IMR-90 (cell line): Measurements from ENCODE around the gene GRID1. TPM values are rescaled to one million over a fixed set of nuclear protein-coding genes. Genes with fewer than 3 reads are reported as not detected.

ENCODE experiments used
- ATAC-seq: fragments of 200-7000 bp; cut with Tn5 transposase; 2 replicates; pipeline ENCODE4 v1.9.1; 2020; ENCODE audit warnings: low read depth, mild to moderate bottlenecking, moderate library complexity
- BruUV-seq: library from RNA; stranded (reverse); fragments of 400-500 nt; replicated peaks from 2 replicates; lab custom pipeline; 2021; lab: Mats Ljungman, UMichigan
- CTCF ChIA-PET: fragments of 300-600 bp; formaldehyde crosslinking; extraction: SDS; loops from one replicate; lab custom pipeline; 2021; ENCODE audit warnings: antibody characterized with exemption; lab: Yijun Ruan, JAX
- POLR2A ChIA-PET: fragments of 300-600 bp; sonication (Branson Sonifier 250); formaldehyde crosslinking; loops from one replicate; lab custom pipeline; 2022; ENCODE audit warnings: antibody characterized with exemption; ENCODE audit not compliant: unreplicated experiment; lab: Charles Lee
- DNase-seq: peaks from one replicate; pipeline ENCODE4 v3.0.0; 2013
- H2AFZ ChIP-seq: replicated peaks from 2 replicates; pipeline ENCODE3; 2013; ENCODE audit warnings: low read length, mild to moderate bottlenecking; ENCODE audit not compliant: poor library complexity
- H2AK5ac ChIP-seq: 2 replicates; pipeline ENCODE4 v1.6.1; 2013; ENCODE audit warnings: low read depth, low read length, inconsistent platforms
- H2AK9ac ChIP-seq: replicated peaks from 2 replicates; pipeline ENCODE3; 2013; ENCODE audit warnings: mild to moderate bottlenecking, low read depth, low read length, moderate library complexity; ENCODE audit not compliant: poor library complexity
- H2BK120ac ChIP-seq: 2 replicates; pipeline ENCODE4 v1.6.1; 2013; ENCODE audit warnings: low read depth, low read length, inconsistent platforms
- H2BK15ac ChIP-seq: 3 replicates; pipeline ENCODE4 v1.6.1; 2013; ENCODE audit warnings: low read depth, low read length, inconsistent platforms
- H2BK20ac ChIP-seq: 2 replicates; pipeline ENCODE4 v1.6.1; 2013; ENCODE audit warnings: low read depth, mild to moderate bottlenecking, inconsistent platforms, low read length, moderate library complexity
- H2BK5ac ChIP-seq: 2 replicates; pipeline ENCODE4 v1.6.1; 2013; ENCODE audit warnings: mild to moderate bottlenecking, low read depth, low read length, inconsistent platforms; ENCODE audit not compliant: poor library complexity, severe bottlenecking
- H3K14ac ChIP-seq: replicated peaks from 2 replicates; pipeline ENCODE4 v1.6.1; 2013; ENCODE audit warnings: low read depth, low read length, inconsistent platforms
- H3K18ac ChIP-seq: 2 replicates; pipeline ENCODE4 v1.6.1; 2013; ENCODE audit warnings: low read depth, low read length, control low read depth
- H3K23ac ChIP-seq: 2 replicates; pipeline ENCODE4 v1.6.1; 2013; ENCODE audit warnings: low read depth, low read length, inconsistent platforms
- H3K27ac ChIP-seq: 2 replicates; pipeline ENCODE4 v1.5.1; 2013; ENCODE audit warnings: mild to moderate bottlenecking, control low read depth, low read length; ENCODE audit not compliant: insufficient read depth
- H3K27me3 ChIP-seq: 2 replicates; pipeline ENCODE4 v1.6.1; 2013; ENCODE audit warnings: low read length; ENCODE audit not compliant: control insufficient read depth, insufficient read depth
- H3K36me3 ChIP-seq: 2 replicates; pipeline ENCODE4 v1.6.1; 2013; ENCODE audit warnings: low read length, mixed read lengths; ENCODE audit not compliant: control insufficient read depth, insufficient read depth
- H3K4ac ChIP-seq: 2 replicates; pipeline ENCODE4 v1.6.1; 2013; ENCODE audit warnings: low read depth, low read length, inconsistent platforms
- H3K4me1 ChIP-seq: 2 replicates; pipeline ENCODE4 v1.6.1; 2013; ENCODE audit warnings: low read length, mixed read lengths; ENCODE audit not compliant: control insufficient read depth, insufficient read depth
- H3K4me2 ChIP-seq: 2 replicates; pipeline ENCODE4 v1.6.1; 2013; ENCODE audit warnings: low read depth, mild to moderate bottlenecking, control low read depth, low read length, moderate library complexity
- H3K4me3 ChIP-seq: 2 replicates; pipeline ENCODE4 v1.5.1; 2013; ENCODE audit warnings: low read depth, mild to moderate bottlenecking, control low read depth, low read length, moderate library complexity; ENCODE audit not compliant: insufficient read depth
- H3K56ac ChIP-seq: 2 replicates; pipeline ENCODE4 v1.6.1; 2013; ENCODE audit warnings: low read length, inconsistent platforms; ENCODE audit not compliant: insufficient read depth; ENCODE audit errors: extremely low read depth
- H3K79me1 ChIP-seq, 2 experiments: 2 replicates each; pipeline ENCODE4 v1.6.1; 2013; ENCODE audit warnings: low read length in 2 of 2, inconsistent platforms in 1 of 2, low read depth in 1 of 2
- H3K9ac ChIP-seq: 2 replicates; pipeline ENCODE4 v1.6.1; 2013; ENCODE audit warnings: low read depth, low read length, control low read depth
- H3K9me1 ChIP-seq: 2 replicates; pipeline ENCODE4 v1.6.1; 2013; ENCODE audit warnings: low read length, inconsistent platforms; ENCODE audit not compliant: insufficient read depth
- H3K9me3 ChIP-seq: 2 replicates; pipeline ENCODE4 v1.6.1; 2013; ENCODE audit warnings: low read length; ENCODE audit not compliant: control insufficient read depth, insufficient read depth
- H4K20me1 ChIP-seq: 2 replicates; pipeline ENCODE4 v1.6.1; 2013; ENCODE audit warnings: low read length, inconsistent platforms; ENCODE audit not compliant: insufficient read depth
- H4K5ac ChIP-seq: 2 replicates; pipeline ENCODE4 v1.6.1; 2013; ENCODE audit warnings: mild to moderate bottlenecking, low read depth, low read length, control low read depth
- H4K8ac ChIP-seq, 2 experiments: 2 replicates each; pipeline ENCODE4 v1.6.1; 2013; ENCODE audit warnings: low read depth in 2 of 2, low read length in 2 of 2, control low read depth in 1 of 2, inconsistent platforms in 1 of 2
- H4K91ac ChIP-seq: 2 replicates; pipeline ENCODE4 v1.6.1; 2013; ENCODE audit warnings: low read depth, low read length, inconsistent platforms; ENCODE audit not compliant: insufficient read depth
- BHLHE40 ChIP-seq: fragments of 150-350 bp; IDR thresholded peaks from 2 replicates; pipeline ENCODE4 v1.6.1; 2016; ENCODE audit warnings: mild to moderate bottlenecking, low read depth, low read length
- CEBPB ChIP-seq: IDR thresholded peaks from 2 replicates; pipeline ENCODE4 v1.6.1; 2012; ENCODE audit warnings: low read depth, low read length, improper control_type of control experiment
- CHD1 ChIP-seq: IDR thresholded peaks from 2 replicates; pipeline ENCODE4 v1.6.1; 2012; ENCODE audit warnings: low read depth, low read length, improper control_type of control experiment
- FOS ChIP-seq: fragments of 150-350 bp; IDR thresholded peaks from 2 replicates; pipeline ENCODE4 v1.6.1; 2016; ENCODE audit warnings: low read depth, low read length
- MAFK ChIP-seq: IDR thresholded peaks from 2 replicates; pipeline ENCODE4 v1.6.1; 2012; ENCODE audit warnings: low read depth, low read length, improper control_type of control experiment
- MAZ ChIP-seq: IDR thresholded peaks from 2 replicates; pipeline ENCODE4 v1.6.1; 2012; ENCODE audit warnings: low read depth, mild to moderate bottlenecking, low read length, improper control_type of control experiment, moderate library complexity, borderline replicate concordance
- NFE2L2 ChIP-seq: fragments of 150-350 bp; IDR thresholded peaks from 2 replicates; pipeline ENCODE4 v1.6.1; 2016; ENCODE audit warnings: low read depth, mild to moderate bottlenecking, low read length
- RAD21 ChIP-seq: IDR thresholded peaks from 2 replicates; pipeline ENCODE4 v1.6.1; 2012; ENCODE audit warnings: low read length, improper control_type of control experiment
- RFX5 ChIP-seq: IDR thresholded peaks from 2 replicates; pipeline ENCODE4 v1.8.0; 2012; ENCODE audit warnings: low read depth, mild to moderate bottlenecking, low read length, moderate library complexity
- SMC3 ChIP-seq: fragments of 150-350 bp; IDR thresholded peaks from 2 replicates; pipeline ENCODE4 v1.6.1; 2016; ENCODE audit warnings: low read depth, mild to moderate bottlenecking, antibody characterized with exemption, low read length, moderate library complexity
- USF2 ChIP-seq: fragments of 150-350 bp; IDR thresholded peaks from 2 replicates; pipeline ENCODE4 v1.6.1; 2017; ENCODE audit warnings: mild to moderate bottlenecking, antibody characterized with exemption, low read length, low read depth
- WGBS, 2 experiments: methylation state at CpG; one replicate each; pipeline versions ENCODE4 v1.1.5 to v1.1.7; 2013; ENCODE audit warnings: missing lambda C conversion rate in 2 of 2; ENCODE audit not compliant: insufficient read length in 1 of 2; ENCODE audit errors: extremely low coverage in 2 of 2; 5-methylcytosine and 5-hydroxymethylcytosine counted together
- dilution Hi-C: fragments of 300-500 bp; cut with HindIII; formaldehyde crosslinking; loops from one replicate; pipeline ENCODE4 v1.14.3; 2018; ENCODE audit warnings: low sequenced_read_pairs; ENCODE audit not compliant: unreplicated experiment
- in situ Hi-C: fragments of 300-500 bp; cut with MboI; formaldehyde crosslinking; loops from 3 replicates; pipeline ENCODE4 v1.14.3; 2019; ENCODE audit warnings: low sequenced_read_pairs, inconsistent platforms, mixed read lengths
- intact Hi-C: fragments of 100-400 bp; cut with micrococcal nuclease; formaldehyde crosslinking; loops from 2 replicates; pipeline ENCODE4 v1.10.0; 2022
- polyA plus RNA-seq, 3 experiments: library from polyadenylated mRNA; depleted of rRNA; stranded (reverse); fragments of >200 nt; gene quantifications; 2 replicates each; pipeline ENCODE4 v1.2.3, GENCODE V29; 2012; ENCODE audit warnings: low replicate concordance in 1 of 3
- total RNA-seq: library from RNA; depleted of rRNA; stranded (reverse); fragments of >200 nt; gene quantifications from 2 replicates; pipeline ENCODE4 v1.2.3, GENCODE V29; 2012
- TF ChIP-seq, protein P1 (sequence below): conservative IDR thresholded peaks from 2 replicates; pipeline ENCODE4 v1.5.1; 2012; ENCODE audit warnings: mild to moderate bottlenecking, low read depth, low read length, improper control_type of control experiment
- TF ChIP-seq, protein P2 (sequence below): fragments of 150-350 bp; IDR thresholded peaks from 2 replicates; pipeline ENCODE4 v1.6.1; 2016; ENCODE audit warnings: low read depth, mild to moderate bottlenecking, low read length, moderate library complexity, borderline replicate concordance

Gene GRID1
- total and polyA plus RNA-seq, 2 of the 4 experiments (the other 2 are of a cell fraction) = not detected

- no CpG with 5 or more reads among the region's 8 CpGs for WGBS, 2 experiments
- Histone ChIP-seq H3K9me1 (no peaks in the 10 kb centered on the region), H3K4ac (no peak overlapping the region), H3K27me3 (no peaks in the 10 kb centered on the region), H3K4me3 (no peak overlapping the region), H3K14ac (no peak overlapping the region), H2AK9ac (no peak overlapping the region), H2BK15ac (no peak overlapping the region), H3K4me2 (no peak overlapping the region), H4K20me1 (no peaks in the 10 kb centered on the region), H4K5ac (no peak overlapping the region), H3K4me1 (no peaks in the 10 kb centered on the region), H3K9me3 (no peaks in the 10 kb centered on the region), H2BK20ac (no peak overlapping the region), H4K8ac (no peak overlapping the region), H3K56ac (no peak overlapping the region), H3K79me1 (no peaks in the 10 kb centered on the region), H2BK120ac (no peak overlapping the region), H2AFZ (no peak overlapping the region), H3K27ac (no peak overlapping the region), H3K9ac (no peak overlapping the region), H2BK5ac (no peak overlapping the region), H3K36me3 (no peaks in the 10 kb centered on the region), H4K91ac (no peak overlapping the region), H3K23ac (no peak overlapping the region), H2AK5ac (no peak overlapping the region), H3K18ac (no peak overlapping the region)
- ATAC-seq = no peak
- no peak for TF ChIP-seq CHD1
- no peak for TF ChIP-seq SMC3
- TF ChIP-seq MAZ = no peak
- no peak for TF ChIP-seq BHLHE40
- no peak for TF ChIP-seq USF2
- TF ChIP-seq CEBPB = no peak
- TF ChIP-seq, protein P1, sequence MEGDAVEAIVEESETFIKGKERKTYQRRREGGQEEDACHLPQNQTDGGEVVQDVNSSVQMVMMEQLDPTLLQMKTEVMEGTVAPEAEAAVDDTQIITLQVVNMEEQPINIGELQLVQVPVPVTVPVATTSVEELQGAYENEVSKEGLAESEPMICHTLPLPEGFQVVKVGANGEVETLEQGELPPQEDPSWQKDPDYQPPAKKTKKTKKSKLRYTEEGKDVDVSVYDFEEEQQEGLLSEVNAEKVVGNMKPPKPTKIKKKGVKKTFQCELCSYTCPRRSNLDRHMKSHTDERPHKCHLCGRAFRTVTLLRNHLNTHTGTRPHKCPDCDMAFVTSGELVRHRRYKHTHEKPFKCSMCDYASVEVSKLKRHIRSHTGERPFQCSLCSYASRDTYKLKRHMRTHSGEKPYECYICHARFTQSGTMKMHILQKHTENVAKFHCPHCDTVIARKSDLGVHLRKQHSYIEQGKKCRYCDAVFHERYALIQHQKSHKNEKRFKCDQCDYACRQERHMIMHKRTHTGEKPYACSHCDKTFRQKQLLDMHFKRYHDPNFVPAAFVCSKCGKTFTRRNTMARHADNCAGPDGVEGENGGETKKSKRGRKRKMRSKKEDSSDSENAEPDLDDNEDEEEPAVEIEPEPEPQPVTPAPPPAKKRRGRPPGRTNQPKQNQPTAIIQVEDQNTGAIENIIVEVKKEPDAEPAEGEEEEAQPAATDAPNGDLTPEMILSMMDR = no peak
- TF ChIP-seq, protein P2, sequence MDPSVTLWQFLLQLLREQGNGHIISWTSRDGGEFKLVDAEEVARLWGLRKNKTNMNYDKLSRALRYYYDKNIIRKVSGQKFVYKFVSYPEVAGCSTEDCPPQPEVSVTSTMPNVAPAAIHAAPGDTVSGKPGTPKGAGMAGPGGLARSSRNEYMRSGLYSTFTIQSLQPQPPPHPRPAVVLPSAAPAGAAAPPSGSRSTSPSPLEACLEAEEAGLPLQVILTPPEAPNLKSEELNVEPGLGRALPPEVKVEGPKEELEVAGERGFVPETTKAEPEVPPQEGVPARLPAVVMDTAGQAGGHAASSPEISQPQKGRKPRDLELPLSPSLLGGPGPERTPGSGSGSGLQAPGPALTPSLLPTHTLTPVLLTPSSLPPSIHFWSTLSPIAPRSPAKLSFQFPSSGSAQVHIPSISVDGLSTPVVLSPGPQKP = no peak
- TF ChIP-seq NFE2L2 = no peak
- no peak for TF ChIP-seq RFX5
- TF ChIP-seq FOS = no peak
- no peak for TF ChIP-seq RAD21
- TF ChIP-seq MAFK = no peak
- POLR2A ChIA-PET = no interaction called here
- no TSS peak for BruUV-seq
- in situ Hi-C loops (no loop called here), dilution Hi-C loops (no loop called here), intact Hi-C loops (no loop called here)
- no peak for DNase-seq
- CTCF ChIA-PET = no interaction called here
Measured at GRCh38 chr10:86224354-86225102, 142.1 kb downstream of the GRID1 start.
